HepG2 (cell line): ENCODE measurements around the gene KPNB1. TPM values are rescaled to one million over a fixed set of nuclear protein-coding genes. Genes with fewer than 3 reads are reported as not detected.

Source experiments
- ATAC-seq: fragments of 200-7000 bp; cut with Tn5 transposase; 3 replicates; pipeline ENCODE4 v1.9.1; 2020; ENCODE audit warnings: mild to moderate bottlenecking, moderate library complexity
- BruUV-seq: library from RNA; stranded (reverse); fragments of 400-500 nt; replicated peaks from 2 replicates; lab custom pipeline; 2021; lab: Mats Ljungman, UMichigan
- CTCF ChIA-PET: fragments of 300-600 bp; formaldehyde crosslinking; extraction: SDS; loops from one replicate; lab custom pipeline; 2021; ENCODE audit warnings: low total read pairs, inconsistent platforms, low intra/inter-chr PET ratio; lab: Yijun Ruan, JAX
- POLR2A ChIA-PET: fragments of 350-600 bp; sonication (Branson Sonifier 250); formaldehyde crosslinking; loops from one replicate; lab custom pipeline; 2020; ENCODE audit warnings: antibody characterized with exemption, inconsistent platforms; lab: Yijun Ruan, JAX
- DNase-seq: peaks from one replicate; pipeline ENCODE4 v3.0.0-alpha.2; 2015; ENCODE audit warnings: low spot score
- FAIRE-seq: peaks from 3 replicates; lab custom pipeline; 2011; peaks lifted over from hg19 to GRCh38; lab: Jason Lieb, UNC
- H2AFZ ChIP-seq: one replicate; pipeline ENCODE4 v1.6.1; 2011; ENCODE audit warnings: low read length, inconsistent platforms
- H3K27ac ChIP-seq: fragments of 300-600 bp; 3 replicates; pipeline ENCODE4 v1.8.0; 2011; ENCODE audit warnings: mixed run types, mild to moderate bottlenecking, mixed read lengths, low read length, inconsistent platforms; ENCODE audit not compliant: insufficient read depth; ENCODE audit errors: extremely low read length
- H3K27me3 ChIP-seq, 2 experiments: fragments of 200-600 bp in 1 of 2; 2 replicates in 1 of 2; 3 replicates in 1 of 2; pipeline versions ENCODE4 v1.6.0 to v1.8.0; 2011; ENCODE audit warnings: low read length in 2 of 2, mild to moderate bottlenecking in 2 of 2, moderate library complexity in 2 of 2, inconsistent platforms in 1 of 2; ENCODE audit not compliant: insufficient read depth in 2 of 2, control insufficient read depth in 1 of 2
- H3K36me3 ChIP-seq, 2 experiments: fragments of 200-600 bp in 1 of 2; replicated peaks in 1 of 2; 2 replicates in 1 of 2; 3 replicates in 1 of 2; pipeline versions ENCODE4 v1.5.1 to v1.8.0; 2011; ENCODE audit warnings: low read length in 2 of 2, inconsistent platforms in 1 of 2; ENCODE audit not compliant: insufficient read depth in 2 of 2, control insufficient read depth in 1 of 2
- H3K4me1 ChIP-seq: 2 replicates; pipeline ENCODE4 v1.5.1; 2012; ENCODE audit warnings: low read length, inconsistent platforms; ENCODE audit not compliant: insufficient read depth
- H3K4me2 ChIP-seq: 2 replicates; pipeline ENCODE4 v1.6.0; 2011; ENCODE audit warnings: low read depth, low read length, inconsistent platforms
- H3K4me3 ChIP-seq, 3 experiments: fragments of 200-600 bp in 1 of 3; sonication (generic), shearing (Covaris generic) in 1 of 3; replicated peaks in 1 of 3; 2 replicates each; pipeline ENCODE4 v1.5.1; 2011 to 2016; ENCODE audit warnings: low read length in 3 of 3, inconsistent platforms in 2 of 3, low read depth in 2 of 3, mild to moderate bottlenecking in 2 of 3, control low read depth in 1 of 3, mixed read lengths in 1 of 3; ENCODE audit not compliant: insufficient read depth in 1 of 3
- H3K79me2 ChIP-seq: one replicate; pipeline ENCODE4 v1.6.1; 2011; ENCODE audit warnings: low read length, inconsistent platforms; ENCODE audit not compliant: insufficient read depth
- H3K9ac ChIP-seq: 2 replicates; pipeline ENCODE4 v1.6.0; 2011; ENCODE audit warnings: mild to moderate bottlenecking, low read depth, low read length, inconsistent platforms; ENCODE audit not compliant: insufficient read depth
- H3K9me3 ChIP-seq: 2 replicates; pipeline ENCODE4 v1.5.1; 2012; ENCODE audit warnings: mild to moderate bottlenecking, low read length
- H4K20me1 ChIP-seq: 2 replicates; pipeline ENCODE4 v1.6.0; 2011; ENCODE audit warnings: inconsistent platforms, mild to moderate bottlenecking, low read length, moderate library complexity; ENCODE audit not compliant: insufficient read depth
- EED ChIP-seq: sonication (generic); formaldehyde crosslinking; IDR thresholded peaks from 2 replicates; pipeline ENCODE4 v1.5.0; 2020; ENCODE audit warnings: mild to moderate bottlenecking, missing genetic modification reagents
- HNRNPL ChIP-seq: fragments of 200-400 bp; formaldehyde crosslinking; IDR thresholded peaks from 2 replicates; pipeline ENCODE4 v1.6.1; 2017; ENCODE audit warnings: mild to moderate bottlenecking, low read depth, low read length
- KDM5B ChIP-seq: sonication (generic); formaldehyde crosslinking; IDR thresholded peaks from 2 replicates; pipeline ENCODE4 v1.4.0; 2020; ENCODE audit warnings: missing genetic modification reagents, mild to moderate bottlenecking, borderline replicate concordance
- MAFF ChIP-seq: IDR thresholded peaks from 2 replicates; pipeline ENCODE4 v1.6.1; 2011; ENCODE audit warnings: low read depth, low read length, improper control_type of control experiment
- MXI1 ChIP-seq: IDR thresholded peaks from 3 replicates; pipeline ENCODE4 v1.6.1; 2012; ENCODE audit warnings: low read depth, low read length, inconsistent platforms, borderline replicate concordance
- PRPF4 ChIP-seq: fragments of 200-400 bp; formaldehyde crosslinking; IDR thresholded peaks from 2 replicates; pipeline ENCODE4 v1.6.1; 2016; ENCODE audit warnings: low read length, low read depth; ENCODE audit not compliant: poor library complexity, severe bottlenecking
- ZBTB1 ChIP-seq: sonication (generic); formaldehyde crosslinking; IDR thresholded peaks from 2 replicates; pipeline ENCODE4 v1.4.0; 2020; ENCODE audit warnings: missing genetic modification reagents, borderline replicate concordance
- ZKSCAN1 ChIP-seq: fragments of 150-350 bp; IDR thresholded peaks from 2 replicates; pipeline ENCODE4 v1.6.1; 2014; ENCODE audit warnings: low read length
- ZNF746 ChIP-seq: sonication (generic); formaldehyde crosslinking; IDR thresholded peaks from 2 replicates; pipeline ENCODE4 v1.8.0; 2022; ENCODE audit warnings: mild to moderate bottlenecking, missing genetic modification reagents
- WGBS: methylation state at CpG from one replicate; pipeline ENCODE4 v1.1.6; 2017; ENCODE audit warnings: low lambda C conversion rate; 5-methylcytosine and 5-hydroxymethylcytosine counted together
- in situ Hi-C: cut with HindIII; loops from 2 replicates; pipeline ENCODE4 v1.10.0; 2017; ENCODE audit warnings: low pct_unique_long_range_greater_than_20kb; ENCODE audit not compliant: extremely low pct_ligation_motif_present
- intact Hi-C: fragments of 100-400 bp; cut with micrococcal nuclease; formaldehyde crosslinking; loops from one replicate; pipeline ENCODE4 v1.10.0; 2022; ENCODE audit not compliant: unreplicated experiment
- polyA plus RNA-seq, 8 experiments: library from polyadenylated mRNA; depleted of rRNA in 3 of 8; stranded (reverse) in 7 of 8; unstranded in 1 of 8; fragments of >200 nt; fragmentation: Illumina TruSeq in 4 of 8; extraction: Trizol in 4 of 8; gene quantifications; 2 replicates each; pipeline versions ENCODE4 v1.2.1 to v1.2.3, GENCODE V29; 2011 to 2016; ENCODE audit warnings: low read depth in 4 of 8, missing spikeins in 1 of 8, mixed read lengths in 1 of 8; ENCODE audit not compliant: insufficient read depth in 1 of 8
- total RNA-seq, 5 experiments: library from RNA; depleted of rRNA; stranded (reverse); fragments of >200 nt; fragmentation: Illumina TruSeq; extraction: Trizol; gene quantifications; 2 replicates each; pipeline ENCODE4 v1.2.3, GENCODE V29; 2016; ENCODE audit warnings: low read depth in 1 of 5
- TF ChIP-seq, protein P1 (sequence below): sonication (generic); formaldehyde crosslinking; IDR thresholded peaks from 2 replicates; pipeline ENCODE4 v1.5.0; 2020; ENCODE audit warnings: mild to moderate bottlenecking, missing genetic modification reagents, moderate library complexity

The KPNB1 gene
- total and polyA plus RNA-seq, 2 of the 13 experiments (the other 11 are each of a cell fraction or from before 2014, with no cell fraction given), result 164 to 424 TPM

DNA sequence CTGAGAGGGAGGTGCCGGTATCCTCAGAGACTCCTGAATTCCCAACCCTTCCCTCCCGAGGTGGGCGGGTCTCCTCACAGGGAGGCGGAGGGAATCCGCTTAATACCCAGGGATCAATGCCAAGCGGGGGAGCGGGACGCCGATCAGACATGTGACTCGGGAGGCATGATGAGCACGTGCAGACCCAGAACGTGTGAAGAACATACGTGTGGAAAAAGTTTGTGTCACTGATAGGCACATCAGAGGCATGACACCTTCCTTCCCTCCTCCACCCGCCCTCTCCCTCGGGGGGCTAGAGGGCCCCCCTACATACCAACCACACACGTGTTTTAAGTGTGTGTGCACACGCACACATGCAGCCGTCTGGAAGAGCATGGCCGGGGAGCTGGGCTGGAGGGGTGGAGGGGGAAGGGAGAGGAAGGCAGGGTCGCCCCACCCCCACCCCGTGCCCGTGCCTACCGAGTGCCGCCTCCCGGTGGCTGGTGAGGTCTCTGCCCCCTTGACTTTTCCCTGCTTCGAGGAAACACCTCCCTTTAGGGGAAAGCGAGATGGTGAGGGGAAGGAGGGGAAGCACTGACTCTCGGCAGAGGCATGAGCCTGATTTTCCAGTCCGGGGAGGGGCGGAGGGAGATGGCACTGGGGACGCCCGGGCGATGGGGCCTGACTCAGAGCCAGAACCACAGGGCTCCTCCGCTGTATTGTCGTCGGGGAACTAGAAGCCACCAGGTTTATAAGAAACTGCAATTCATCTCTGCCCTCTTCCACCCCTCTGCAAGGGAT, 71.2 kb downstream of the KPNB1 start (continued):
- TF ChIP-seq KDM5B (CRISPR knock-in tag) (0 out of 2 replicates have a peak, but pooled peaks have one; percentile 51), MAFF (no peak), PRPF4 (peak; percentile 22)
- TF ChIP-seq, protein P1, sequence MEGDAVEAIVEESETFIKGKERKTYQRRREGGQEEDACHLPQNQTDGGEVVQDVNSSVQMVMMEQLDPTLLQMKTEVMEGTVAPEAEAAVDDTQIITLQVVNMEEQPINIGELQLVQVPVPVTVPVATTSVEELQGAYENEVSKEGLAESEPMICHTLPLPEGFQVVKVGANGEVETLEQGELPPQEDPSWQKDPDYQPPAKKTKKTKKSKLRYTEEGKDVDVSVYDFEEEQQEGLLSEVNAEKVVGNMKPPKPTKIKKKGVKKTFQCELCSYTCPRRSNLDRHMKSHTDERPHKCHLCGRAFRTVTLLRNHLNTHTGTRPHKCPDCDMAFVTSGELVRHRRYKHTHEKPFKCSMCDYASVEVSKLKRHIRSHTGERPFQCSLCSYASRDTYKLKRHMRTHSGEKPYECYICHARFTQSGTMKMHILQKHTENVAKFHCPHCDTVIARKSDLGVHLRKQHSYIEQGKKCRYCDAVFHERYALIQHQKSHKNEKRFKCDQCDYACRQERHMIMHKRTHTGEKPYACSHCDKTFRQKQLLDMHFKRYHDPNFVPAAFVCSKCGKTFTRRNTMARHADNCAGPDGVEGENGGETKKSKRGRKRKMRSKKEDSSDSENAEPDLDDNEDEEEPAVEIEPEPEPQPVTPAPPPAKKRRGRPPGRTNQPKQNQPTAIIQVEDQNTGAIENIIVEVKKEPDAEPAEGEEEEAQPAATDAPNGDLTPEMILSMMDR, result peak; percentile 17

DNA sequence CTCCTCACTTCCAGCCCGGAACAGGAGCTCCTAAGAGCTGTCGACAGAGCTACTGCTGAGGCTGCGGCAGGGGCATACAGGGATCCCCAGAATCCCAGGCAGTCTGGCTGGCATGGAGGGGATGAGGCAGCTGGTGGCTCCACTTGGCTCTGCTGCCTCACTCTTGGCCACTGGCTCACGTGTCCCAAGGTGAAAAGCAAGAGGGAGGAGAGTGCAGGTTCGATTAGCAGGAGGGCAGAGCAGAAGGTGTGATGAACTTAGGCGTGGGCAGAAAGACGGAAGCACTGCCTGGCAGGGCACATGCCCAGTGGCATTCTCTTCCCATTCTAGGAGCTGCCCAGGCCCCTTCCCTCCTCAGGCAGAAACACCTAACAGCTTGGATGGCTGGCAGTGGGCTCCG, 72.0 kb downstream of the KPNB1 start:
- DNase-seq, result no peak
- no peak for FAIRE-seq
- in situ Hi-C loops (no loop called here), intact Hi-C loops (no loop called here)
- Histone ChIP-seq H2AFZ (no peak overlapping the region), H3K9ac (no peak overlapping the region), H3K27ac (no peak overlapping the region), H3K27me3 (peaks cover 30 to 97% of the 10 kb centered on the region in 2 experiments), H3K4me1 (0 out of 2 replicates have a peak, but pooled peaks cover 9% of the 10 kb centered on the region), H3K4me2 (no peak overlapping the region), H4K20me1 (no peaks in the 10 kb centered on the region; the same call in 1 of the 2 replicates), H3K36me3 (no peaks in the 10 kb centered on the region), H3K9me3 (no peaks in the 10 kb centered on the region), H3K4me3 (no peak overlapping the region), H3K79me2 (no peaks in the 10 kb centered on the region)
- WGBS, result 47% methylated on average over 6 of the region's 8 CpGs
- CTCF ChIA-PET, result no interaction called here
- TF ChIP-seq MXI1 (no peak), ZBTB1 (CRISPR knock-in tag) (no peak), ZNF746 (CRISPR knock-in tag) (no peak), ZKSCAN1 (no peak), EED (CRISPR knock-in tag) (0 out of 2 replicates have a peak, but pooled peaks have one; percentile 51), HNRNPL (peak; percentile 32; the same call in 1 of the 2 replicates)
- BruUV-seq, result no TSS peak
- no peak for ATAC-seq
- POLR2A ChIA-PET, result no interaction called here
